Sigmoid colon (tissue), 3 donors: ENCODE measurements around the gene CDK15.

Experiments
- CTCF ChIP-seq, 4 experiments: fragments of 450-650 bp in 3 of 4; fragments of 200-600 bp in 1 of 4; IDR thresholded peaks; one replicate each; pipeline ENCODE4 v1.5.1; 2016 to 2019; ENCODE audit warnings: antibody characterized with exemption in 4 of 4, mild to moderate bottlenecking in 3 of 4, moderate library complexity in 2 of 4
- POLR2A ChIP-seq, 2 donors: fragments of 450-650 bp; IDR thresholded peaks; one replicate each; pipeline ENCODE4 v1.6.1; 2016; ENCODE audit warnings: antibody characterized with exemption in 2 of 2, mild to moderate bottlenecking in 2 of 2, moderate library complexity in 2 of 2

- TF ChIP-seq CTCF (IDR thresholded peaks at IDR 0.05) (no peak), POLR2A (IDR thresholded peaks at IDR 0.05) (no peak)
Measured at GRCh38 chr2:201852462-201852861, 46.1 kb downstream of the CDK15 start.
